ENCODE data around the gene CHD9.

- TF ChIP-seq, protein P1, sequence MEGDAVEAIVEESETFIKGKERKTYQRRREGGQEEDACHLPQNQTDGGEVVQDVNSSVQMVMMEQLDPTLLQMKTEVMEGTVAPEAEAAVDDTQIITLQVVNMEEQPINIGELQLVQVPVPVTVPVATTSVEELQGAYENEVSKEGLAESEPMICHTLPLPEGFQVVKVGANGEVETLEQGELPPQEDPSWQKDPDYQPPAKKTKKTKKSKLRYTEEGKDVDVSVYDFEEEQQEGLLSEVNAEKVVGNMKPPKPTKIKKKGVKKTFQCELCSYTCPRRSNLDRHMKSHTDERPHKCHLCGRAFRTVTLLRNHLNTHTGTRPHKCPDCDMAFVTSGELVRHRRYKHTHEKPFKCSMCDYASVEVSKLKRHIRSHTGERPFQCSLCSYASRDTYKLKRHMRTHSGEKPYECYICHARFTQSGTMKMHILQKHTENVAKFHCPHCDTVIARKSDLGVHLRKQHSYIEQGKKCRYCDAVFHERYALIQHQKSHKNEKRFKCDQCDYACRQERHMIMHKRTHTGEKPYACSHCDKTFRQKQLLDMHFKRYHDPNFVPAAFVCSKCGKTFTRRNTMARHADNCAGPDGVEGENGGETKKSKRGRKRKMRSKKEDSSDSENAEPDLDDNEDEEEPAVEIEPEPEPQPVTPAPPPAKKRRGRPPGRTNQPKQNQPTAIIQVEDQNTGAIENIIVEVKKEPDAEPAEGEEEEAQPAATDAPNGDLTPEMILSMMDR (IDR thresholded peaks at IDR 0.05; ENCODE audit: insufficient read depth, low read length, poor library complexity, severe bottlenecking), result no peak
- TF ChIP-seq EZH2phosphoT487 (conservative IDR thresholded peaks at IDR 0.05; ENCODE audit: low read length), result no peak
Measured at GRCh38 chr16:53068423-53068833, 13.6 kb downstream of the CHD9 start.
